Kidney glomerular epithelial cell (primary cell): ENCODE measurements around the gene NELFB.

ENCODE experiments used
- DNase-seq: peaks from one replicate; lab custom pipeline; 2025; lab: John Stamatoyannopoulos, UW

NELFB gene

DNA sequence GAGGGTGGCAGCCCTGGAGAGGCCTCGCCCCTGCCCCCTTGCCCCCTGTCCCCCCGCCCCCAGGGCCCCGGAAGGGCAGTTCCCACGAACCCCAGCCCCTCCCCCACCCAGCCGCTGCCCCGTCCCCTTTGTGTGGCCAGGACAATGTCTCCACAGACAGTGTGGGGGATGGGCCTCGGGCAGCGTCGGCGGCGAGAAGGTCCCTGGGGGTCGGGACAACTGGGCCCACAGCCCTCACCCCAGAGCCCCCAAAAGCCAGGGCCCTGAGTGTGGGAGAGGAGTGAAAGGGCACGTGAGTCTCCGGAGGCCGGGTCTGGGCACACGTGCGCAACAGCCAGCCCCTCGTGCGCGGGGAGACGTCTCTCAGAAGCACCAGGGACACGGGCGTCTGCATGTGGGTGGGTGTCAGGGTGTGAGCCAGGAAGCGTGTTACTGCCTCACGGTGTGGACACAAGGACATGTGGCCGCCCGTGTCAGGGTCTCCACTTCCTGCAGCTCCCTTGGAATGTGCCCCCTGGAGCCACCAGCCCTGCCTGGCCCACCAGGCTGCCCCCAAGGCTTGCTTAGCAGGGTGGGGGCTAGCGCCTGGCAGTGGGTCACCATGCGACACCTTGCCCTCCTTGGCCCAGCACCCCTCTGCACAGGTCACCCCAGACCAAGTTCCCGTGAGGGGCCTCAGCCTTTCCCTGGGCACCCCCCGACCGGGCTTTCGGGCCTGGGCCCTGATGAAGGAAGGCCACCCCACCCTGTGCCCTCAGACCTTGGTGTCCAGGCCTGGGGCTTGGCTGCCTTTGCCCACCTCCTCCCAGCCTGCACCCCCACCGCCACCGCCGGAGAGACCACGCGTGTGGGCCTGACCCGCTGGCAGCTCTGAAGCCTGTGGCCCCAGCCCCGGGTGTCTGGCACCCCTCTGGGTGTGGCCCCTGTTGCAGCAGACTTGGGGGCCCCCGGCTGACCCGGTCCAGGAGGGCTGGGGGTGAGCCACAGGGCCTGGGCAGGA, 59.7 kb downstream of the NELFB start:
- no peak for DNase-seq

DNA sequence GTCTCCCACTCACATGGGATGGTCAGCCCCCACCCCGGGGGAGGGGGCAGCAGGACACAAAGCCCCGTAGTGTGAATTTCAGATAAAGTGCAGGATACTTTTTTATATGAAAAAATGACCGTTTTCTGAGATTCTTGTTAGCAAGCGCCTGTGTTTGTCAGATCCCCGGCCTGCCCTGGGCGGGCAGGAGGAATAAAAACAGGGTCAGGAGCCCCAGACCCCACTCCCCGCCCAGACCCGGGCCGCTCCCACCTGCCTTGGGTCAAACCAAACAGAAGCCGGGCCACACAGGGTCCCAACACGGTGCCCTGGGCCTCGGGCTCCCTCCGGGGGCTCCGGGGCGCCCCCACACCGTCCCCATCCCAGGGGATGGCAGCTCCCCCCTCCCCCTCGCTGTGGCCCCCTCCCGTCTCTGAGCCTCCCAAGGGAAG, 60.5 kb downstream of the NELFB start:
- DNase-seq = no peak

DNA sequence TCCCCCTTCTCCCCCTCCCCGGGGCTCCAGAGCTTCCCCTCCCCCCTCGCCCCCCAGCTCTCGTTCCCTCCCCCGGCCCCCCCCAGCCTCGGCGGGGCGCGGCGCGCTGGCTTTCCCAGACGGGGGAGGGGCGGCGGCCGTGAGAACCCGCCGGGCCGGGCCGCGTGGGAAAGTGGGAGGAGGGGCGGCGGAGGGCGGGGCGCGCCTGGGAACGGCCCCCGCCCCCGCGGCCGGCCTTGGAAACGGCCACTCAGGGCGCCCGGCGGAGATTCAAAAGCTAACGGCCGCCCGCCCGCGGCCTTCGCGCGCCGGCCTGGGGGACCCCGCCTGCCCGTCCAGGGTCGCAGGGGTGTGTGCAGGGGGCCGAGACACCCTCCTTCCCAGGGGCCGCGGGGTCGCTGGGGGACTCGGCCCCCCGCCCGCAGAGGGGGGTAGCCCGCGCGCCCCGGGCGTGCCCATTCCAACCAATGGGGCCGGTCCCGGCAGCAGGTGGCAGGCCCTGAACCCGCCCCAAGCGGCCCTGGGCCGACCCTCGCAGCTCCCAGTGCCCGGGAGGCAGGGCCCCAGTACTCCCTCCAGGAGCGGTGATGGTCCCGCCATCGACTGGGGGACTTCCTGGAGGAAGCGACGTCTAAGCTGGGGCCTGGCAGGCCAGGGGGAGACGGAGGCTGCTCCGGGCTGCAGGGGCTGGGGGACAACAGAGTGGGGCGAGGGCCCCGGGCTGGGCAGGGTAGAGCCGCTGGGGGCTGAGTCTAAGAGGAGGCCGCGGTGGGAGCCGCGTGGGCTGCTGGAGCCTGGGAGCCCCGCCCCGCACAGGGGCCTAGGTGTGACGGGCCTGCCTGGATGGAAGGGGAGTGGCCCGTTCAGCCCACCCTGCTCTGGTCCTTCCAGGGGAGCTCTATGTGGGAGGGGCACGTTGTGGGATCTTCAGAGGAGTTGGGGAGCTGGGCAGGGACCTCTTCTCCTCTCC, 61.2 kb downstream of the NELFB start:
- DNase-seq = no peak

DNA sequence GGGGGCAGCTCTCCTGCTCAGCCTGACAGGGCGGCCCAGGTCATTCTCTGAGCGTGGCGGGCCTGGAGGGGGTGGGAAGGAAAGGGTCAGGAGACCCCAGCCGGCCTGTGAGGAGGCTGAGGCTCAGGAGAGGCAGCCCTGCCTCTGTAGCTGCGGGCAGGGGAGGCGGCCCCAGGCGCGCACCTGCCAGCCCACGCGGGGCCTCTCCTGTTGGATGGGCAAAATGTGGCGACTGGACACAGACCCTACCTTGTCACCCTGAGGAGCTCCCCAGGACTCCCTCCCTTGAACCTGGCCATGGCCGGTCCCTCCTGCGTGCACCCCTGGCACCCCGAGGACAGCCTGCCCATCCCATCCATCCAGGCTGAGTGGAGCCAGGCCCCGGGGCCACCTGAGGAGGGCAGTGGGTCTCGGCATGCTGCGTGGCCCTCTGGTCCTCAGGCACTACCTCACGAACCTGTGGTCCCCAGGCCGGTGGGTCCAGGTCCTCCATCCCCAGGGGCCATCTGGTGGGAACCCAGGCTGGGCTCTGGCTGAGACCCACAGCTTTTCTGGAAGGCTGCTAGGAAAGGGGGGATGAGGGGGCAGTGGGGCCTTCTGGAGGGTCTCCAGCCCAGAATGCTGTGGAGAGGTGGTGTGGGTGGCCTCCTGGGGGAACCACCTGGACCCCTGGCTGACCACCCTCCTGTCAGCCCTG, 62.0 kb downstream of the NELFB start:
- DNase-seq = no peak

DNA sequence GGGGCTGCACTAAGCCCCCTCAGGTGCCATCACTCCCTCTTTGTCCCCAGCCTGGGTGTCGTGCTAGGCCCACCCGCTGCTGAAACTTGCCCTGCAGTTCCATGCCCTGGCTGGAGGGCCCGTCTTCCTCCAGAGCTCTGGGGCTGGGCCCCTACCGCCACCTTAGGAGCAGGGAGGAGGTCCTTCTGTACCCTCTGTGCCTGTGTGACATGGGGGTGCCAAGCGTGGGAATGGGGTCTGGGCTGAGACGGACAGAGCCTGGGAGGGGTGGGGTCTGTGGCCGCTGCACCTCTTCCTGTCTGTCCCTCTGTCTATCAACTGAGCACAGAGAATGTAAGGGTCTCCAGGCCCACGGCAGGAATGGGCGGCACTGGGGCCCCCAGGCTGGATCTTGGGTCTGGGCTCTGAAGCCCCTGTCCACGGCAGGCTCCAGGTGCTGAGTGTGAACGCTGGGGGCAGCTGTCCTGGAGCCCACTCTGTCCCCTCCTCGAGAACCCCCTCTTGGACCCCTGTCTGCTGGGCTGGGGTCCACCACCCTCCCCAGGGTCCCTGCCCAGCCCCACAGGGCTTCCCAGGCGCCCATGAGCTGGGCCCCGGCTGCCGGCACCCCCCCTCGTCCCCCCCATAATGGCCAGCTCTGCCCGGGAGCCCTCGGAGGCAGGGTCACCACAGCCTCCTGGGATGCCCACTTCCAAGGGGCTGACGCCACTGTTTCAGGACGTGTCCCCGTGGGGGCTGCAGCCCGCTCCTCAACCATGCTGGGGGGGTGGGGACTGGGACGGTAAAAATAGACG, 62.8 kb downstream of the NELFB start:
- DNase-seq = no peak

DNA sequence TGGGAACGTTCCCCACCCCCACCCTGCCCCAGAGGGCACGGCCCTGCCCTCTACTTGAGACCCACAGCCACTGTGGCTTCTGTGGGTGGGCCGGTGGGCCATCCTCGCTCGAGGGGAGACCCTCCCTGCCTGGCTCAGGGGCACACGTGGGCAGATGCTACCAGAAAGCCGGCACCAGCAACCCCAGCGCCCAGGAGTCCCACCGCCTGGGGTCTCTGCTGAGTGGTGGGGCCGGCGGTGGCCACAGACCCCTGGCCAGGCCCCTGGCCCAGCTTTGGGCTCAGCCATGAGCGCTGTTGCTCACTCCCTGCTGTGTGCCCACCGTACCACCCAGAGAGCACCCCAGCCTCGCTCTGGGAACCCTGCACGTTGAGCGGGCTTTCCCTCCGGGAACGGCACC, 63.5 kb downstream of the NELFB start:
- DNase-seq = no peak

DNA sequence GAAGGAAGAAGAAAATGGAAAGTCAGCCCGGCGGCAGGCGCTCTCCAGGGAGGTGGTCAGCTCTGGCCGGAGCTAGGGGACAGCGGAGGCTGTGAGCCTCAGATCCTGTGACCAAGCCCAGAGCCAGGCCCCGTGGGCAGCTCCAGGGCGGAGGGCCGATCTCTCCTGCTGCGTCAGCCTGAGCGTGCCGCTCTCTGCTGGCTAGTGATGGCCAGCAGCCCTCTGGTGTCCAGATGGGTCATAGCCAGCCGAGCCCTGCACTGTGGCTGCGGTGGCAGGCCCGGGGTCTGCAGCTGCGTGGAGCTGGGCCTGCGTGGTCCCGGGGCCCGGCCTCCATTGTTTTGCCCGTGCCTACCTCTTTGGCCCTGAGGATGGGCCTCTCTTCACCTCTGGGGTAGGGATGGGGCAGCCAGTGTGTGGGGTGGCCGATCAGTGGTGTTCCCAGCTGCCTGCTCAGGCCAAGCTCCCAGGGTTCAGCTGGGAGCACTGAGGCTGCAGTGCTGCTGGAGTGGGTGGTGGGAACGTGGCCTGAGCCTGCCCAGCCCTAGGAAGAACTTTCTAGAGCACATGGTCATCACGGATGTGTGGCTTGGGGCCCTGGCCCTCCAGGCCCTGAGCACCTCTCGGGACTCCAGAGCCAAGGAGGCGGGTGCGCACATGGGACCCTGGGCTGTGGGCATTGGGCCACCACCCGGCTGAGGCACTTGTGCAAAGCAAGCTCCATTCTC, 64.0 kb downstream of the NELFB start:
- DNase-seq = no peak

DNA sequence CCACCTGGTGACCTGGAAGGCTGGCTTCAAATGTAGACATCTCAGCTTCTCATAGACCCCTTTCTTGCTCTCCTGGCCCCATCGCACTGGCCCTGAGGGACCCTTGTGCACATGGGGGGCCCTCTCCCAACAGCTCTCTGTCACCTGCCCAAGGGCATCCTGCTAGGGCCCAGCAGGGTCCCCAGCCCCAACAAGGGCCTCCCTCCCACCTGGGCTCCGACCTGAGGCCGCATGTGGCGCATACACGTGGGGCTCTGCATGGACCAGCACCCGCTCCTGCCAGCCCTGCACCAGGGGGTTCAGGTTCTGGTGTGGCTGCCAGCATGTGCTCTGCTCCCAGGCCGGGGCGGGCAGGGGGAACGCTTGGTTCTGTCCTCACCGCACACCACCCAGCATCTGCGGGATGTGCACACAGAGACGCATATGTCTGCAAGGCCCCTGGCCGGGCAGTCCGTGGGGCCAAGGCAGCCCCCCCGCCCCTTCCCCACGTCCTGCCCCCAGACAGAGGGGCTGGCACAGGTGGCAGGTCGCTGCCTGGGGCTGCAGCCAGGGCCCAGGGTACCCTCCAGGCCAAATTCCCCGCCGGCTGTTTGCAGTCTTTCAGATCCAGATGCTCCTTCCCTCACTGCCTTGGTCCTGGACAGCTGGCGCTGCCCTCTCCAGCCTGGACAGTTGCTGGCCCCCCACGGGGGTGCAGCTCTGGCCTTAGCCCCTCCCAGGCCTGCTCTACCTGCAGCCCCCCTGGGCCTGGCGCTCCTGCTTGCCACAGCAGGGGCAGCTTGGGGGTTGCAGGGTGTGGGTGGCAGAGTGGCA, 64.8 kb downstream of the NELFB start:
- DNase-seq = no peak

DNA sequence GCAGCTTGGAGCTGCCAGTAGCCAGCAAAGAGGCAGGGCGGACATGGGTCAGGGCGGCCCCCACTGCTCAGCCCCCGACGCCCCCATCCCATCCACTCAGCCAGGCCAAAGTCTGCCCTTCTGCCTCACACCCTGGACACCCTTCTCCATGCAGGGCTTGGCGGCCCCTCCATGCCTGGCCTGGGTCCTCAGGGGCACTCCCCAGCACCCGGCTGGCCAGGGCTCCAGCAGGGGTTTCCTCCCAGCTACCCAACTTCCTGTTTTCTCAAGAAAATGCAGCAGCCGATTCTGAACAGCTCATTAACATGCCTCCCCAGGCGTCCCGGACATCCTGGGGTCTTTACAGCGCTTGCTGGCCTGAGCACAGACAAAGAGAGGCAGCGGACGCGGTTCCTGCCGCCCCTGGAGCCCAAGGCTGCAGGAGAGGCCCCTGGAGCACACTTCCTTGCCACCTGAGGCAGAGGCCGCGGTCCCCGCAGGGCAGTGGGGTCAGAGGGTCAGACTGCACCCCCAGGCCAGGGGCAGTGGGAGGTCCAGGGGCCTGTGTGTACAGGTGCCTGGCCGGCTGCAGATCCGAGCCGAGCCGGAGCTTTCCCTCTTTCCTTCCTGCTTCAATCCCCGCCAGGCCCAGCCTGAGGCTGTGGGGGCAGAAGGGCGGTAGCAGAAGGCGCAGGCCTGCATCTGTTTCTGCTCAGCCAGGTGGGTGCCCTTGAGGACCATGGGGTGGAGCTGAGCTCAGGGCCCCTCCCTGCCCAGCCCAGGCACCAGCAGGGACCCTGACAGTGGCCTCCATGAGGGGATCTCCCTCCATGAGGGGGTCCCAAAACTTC, 65.6 kb downstream of the NELFB start:
- DNase-seq = no peak

DNA sequence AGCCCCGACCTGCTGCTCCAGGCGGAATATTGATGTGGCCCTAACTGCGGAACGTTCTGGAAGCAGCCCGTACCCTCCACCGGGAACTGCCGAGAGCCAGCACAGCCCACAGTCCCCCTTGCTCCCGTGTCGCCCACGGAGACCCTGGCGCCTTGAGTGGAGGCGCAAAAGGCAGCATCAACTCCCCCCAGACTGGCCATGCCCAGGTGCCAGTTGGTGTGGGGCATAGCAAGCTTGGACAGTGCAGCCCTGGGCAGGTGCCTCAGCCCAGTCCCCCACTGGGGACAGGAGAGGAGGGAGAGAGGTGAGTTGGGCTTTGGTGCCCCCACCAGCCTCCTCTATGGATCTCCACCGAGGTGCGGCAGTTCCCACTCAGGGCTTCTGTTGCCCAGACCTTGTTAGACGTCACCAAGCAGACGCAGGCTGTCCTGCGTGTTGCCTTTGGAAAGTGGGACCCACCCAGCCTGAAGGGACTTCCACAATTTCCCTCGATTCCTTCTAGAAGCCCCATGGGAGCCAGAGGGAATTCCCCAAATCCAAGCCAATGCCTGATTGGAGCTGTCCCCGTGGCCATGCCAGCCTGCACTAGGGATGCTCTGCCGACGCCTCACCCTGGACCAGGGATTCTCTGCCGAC, 66.7 kb downstream of the NELFB start:
- no peak for DNase-seq
